Cerebellar nuclear complex (tissue), 1 donor: ENCODE results near the gene VAV2.

Experiments
- DNase-seq, 2 experiments: peaks; one replicate each; lab custom pipeline; 2025; lab: John Stamatoyannopoulos, UW

The VAV2 gene

DNA sequence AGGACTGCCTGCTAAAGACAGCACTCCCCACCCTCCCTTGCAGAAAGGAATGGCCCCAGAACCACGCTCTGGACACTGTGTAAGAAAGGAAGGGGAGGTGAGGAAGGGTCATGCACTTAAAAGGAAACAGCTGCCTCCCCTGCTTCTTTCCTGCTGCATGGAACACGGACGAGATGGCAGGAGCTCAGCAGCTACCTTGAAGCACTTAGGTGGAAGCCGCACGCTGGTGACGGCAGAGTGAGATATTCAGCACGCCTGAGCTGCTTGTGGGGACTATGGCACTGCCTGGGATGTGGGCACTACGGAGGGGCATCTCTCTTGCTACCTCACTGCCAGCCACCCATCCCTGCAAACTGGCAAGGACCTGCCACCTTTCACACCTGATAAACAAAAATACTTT is 101.5 kb downstream of the VAV2 start:
- no peak for DNase-seq

DNA sequence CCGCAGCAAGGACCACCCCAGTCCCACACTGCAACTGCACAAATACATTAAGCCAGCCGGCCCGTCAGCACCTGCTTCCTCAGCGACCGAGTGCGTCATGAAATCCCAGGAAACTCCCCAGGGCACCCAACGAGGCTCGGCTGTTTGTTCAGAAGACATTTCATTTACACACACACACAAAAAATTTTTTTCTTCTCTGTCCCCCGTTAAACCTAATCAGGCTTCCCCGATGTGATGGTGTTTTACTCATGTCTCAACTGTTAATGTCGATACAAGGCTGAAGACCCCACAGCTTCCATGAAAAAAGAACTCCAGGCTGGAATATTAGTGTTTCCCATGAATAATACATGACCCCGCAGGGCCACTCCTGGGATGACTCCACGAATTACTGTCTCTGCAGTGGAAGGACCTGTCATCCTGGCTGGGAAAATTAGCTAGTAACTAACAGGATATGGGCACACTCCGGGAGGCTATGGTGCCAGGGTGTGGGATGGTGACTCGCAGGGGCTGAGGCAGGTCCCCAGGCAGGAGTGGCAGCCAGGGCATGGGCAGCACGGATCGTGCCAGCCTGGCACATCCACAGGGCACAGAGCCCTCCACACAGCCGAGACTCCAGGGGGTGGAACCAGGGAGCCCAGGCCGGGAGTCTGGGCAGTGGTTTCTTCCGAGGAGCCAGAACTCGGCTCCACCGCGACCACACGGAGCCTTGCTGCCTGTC is 102.4 kb downstream of the VAV2 start:
- no peak for DNase-seq

GRCh38 chr9:133888809-133889491 is 103.2 kb downstream of the VAV2 start:
- DNase-seq: no peak

- DNase-seq: no peak
These were observed 103.9 kb downstream of the VAV2 start for GRCh38 chr9:133888048-133888808.

DNA sequence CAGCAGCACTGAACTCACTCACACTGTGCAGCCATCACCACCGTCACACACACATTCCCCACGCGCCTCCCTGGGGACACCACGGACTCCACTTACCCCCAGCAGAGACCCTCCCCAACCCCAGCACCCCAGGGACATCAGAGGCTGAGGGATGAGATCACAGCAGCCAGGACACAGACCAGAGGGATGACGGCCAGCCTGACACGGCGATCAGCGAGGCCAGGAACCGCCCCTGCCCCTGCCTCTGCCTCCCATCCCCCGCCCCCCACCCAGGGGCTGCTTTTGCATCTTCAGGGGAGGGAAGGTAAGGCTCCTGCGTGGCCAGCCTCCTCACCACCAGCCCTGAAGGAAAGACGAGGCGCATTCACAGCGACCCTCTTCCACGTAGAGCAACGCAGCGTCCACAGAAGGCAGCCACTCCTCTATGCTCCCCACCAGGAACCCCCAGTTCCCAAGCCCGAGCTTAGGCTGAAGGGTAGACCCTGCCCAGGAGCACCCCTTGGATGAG is 104.5 kb downstream of the VAV2 start:
- DNase-seq: no peak

GRCh38 chr9:133886563-133887501 is 105.3 kb downstream of the VAV2 start:
- DNase-seq: no peak

GRCh38 chr9:133884907-133885744 is 107.0 kb downstream of the VAV2 start:
- no peak for DNase-seq

DNA sequence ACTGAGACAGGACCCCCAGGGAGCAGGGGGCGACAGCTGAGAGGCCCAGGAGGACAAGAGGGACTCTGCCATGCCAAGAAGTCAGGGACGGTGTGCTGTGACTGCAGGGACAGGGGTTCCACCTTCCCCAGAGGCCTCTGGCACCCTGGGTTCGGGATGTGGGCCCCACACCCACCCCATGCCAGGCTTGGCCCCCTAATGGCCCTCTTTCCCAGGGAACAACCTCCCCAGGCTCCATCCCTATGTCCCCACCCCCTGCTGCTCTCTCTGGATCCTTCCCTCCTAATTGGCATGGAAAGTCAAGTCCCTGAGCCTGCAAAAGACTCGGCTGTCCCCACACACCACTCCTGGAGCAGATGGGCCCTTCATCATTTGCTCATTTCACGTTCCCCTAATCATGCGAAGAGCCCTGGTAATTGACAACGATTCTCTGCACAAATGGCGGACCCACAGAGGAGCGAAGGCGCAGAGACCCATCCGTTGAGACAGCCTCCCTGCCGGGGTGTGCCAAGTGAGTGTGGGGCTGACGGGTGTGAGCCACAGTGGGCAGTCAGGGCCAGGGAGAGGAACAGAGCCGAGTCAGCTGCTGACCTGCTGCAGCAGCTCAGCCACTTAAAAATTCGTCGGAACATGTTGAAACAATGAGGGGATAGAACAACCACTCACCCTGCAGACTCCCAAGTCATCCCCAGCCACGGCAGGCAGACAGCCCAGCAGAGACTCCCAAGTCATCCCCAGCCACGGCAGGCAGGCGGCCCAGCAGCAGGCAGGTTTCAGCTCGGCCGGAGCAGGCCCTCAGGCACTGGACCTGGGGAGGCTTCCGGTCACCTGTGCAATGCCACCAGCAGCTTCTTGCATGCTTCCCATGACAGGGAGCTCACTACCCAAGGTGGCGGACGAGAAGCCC is 109.0 kb downstream of the VAV2 start:
- DNase-seq: no peak

DNA sequence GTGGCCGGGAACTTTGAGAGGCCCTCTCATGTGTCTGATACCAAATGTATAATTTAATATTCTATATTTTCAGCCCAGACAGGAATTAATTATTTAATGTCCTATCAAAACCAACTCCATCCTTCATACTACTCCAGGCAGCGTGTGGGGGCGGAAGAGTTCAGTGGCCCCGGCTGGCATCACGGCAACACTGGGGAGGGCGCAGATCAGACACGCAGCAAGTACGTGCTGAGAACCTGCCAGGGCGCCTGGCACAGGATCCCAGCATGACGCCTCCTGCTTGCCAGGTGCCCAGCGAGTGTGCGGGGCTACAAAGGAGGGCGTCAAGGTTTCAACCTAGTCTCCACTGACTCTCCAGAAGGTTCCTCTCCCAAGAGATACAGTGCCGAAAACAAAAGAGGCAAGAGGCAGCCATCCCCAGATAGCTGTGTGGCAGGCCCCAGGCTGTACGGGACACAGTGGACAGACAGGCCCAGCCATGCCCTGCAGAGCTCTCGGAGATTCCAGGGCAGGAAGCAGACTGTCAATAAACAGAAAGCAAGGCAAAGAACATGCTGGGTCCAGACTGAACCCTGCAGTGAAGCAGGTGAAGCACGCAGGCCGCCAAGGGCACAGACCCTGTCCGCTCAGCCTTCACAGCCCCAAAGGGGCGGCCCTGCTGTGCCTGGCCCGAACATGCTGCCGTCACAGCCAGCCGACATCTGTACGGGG is 110.3 kb downstream of the VAV2 start:
- no peak for DNase-seq

DNA sequence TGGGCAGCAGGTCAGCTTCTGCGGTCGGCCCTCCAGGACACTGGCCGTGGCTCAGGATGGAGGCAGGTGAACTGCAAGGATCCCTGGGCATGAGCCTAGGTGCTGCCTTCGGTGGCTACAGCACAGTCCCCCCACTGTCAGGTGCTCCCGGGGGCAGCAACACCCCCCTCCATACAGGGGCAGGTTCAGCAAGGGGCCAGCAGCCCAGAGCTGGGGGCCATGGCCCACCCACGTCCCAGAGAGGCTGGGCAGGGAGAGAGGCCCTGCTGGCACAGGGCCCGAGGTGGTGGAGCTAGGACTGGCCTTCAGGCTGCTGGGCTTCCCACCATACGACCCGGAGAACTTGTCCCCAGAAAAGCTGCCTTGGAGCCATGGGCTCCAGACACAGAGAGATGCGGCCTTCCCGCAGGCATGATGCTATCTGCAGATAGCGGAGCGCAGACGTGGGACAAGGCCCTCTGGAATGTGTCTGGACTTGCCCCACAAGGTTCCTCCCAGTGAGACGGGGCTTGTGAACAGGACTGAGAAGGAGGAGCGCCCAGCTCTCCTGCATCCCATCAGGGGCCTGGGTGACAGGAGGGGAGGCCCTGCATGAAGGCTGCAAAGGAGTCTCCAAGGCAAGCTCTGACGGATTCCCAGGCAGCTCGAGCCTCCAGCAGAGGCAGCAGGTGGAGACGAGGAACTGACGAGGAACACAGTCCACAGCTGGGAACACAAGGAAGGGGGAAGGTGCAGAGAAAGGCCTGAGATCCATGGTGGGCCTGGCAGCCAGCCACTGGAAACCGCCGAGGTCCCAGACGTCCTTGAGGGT is 111.1 kb downstream of the VAV2 start:
- DNase-seq: no peak

- DNase-seq: no peak
These were observed 112.0 kb downstream of the VAV2 start for GRCh38 chr9:133880136-133880535.

DNA sequence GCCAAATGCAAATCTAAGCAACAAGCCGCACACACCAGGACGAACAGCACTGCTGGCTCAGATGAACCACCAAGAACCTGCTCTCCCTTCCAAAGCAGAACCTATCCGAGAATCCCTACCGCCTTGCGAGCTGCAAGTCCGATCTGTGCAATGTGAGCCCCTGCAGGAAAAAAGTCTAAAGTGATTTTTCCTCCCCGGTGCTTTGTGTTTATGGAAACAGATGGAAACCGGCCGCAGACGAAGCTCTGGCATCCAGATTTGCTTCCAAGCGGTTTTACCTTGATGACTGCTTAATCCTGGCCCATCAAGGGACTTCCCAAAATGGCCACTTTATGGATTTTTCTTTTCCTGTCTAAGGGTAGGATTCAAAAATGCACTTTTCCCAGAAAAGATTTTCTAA is 112.5 kb downstream of the VAV2 start:
- DNase-seq: no peak

DNA sequence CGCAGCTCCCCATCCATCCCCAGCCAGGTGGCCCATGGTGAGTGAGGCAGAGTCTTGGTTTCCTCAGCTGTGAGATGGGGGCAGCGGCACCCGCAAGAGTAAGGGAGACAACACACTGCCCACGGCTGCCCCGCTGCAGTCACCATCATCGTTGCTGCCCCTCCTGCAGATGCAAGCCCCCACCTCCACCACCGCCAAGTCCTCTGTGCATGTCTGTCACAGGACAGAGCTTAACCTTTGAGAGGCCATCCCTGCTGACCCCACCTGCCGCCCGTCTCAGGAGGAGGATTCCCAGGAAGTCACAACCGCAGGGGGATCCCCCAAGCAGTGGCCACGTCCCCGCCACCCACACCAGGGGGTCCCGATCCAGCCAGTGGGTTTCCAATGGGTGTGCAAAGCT is 113.7 kb downstream of the VAV2 start:
- DNase-seq: no peak

DNA sequence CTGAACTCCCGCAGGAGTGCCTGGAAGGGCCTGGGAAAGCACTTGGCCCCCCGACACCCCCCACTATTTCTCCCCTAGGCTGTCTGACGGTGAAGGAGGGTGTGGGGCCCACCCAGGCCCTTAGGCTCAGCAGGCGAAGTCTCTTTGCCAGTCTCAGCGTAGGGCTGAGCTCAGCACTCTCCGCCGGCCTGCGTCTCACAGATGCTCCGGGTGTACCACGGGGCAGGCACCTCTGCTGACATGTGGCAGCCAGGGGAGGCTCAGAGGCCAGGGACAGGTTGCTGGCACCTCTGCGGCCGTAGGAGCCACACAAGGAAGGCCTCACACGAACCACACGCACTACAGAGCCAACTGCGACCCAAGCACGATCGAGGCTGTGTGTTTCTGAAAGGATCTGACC is 114.2 kb downstream of the VAV2 start:
- DNase-seq: no peak

DNA sequence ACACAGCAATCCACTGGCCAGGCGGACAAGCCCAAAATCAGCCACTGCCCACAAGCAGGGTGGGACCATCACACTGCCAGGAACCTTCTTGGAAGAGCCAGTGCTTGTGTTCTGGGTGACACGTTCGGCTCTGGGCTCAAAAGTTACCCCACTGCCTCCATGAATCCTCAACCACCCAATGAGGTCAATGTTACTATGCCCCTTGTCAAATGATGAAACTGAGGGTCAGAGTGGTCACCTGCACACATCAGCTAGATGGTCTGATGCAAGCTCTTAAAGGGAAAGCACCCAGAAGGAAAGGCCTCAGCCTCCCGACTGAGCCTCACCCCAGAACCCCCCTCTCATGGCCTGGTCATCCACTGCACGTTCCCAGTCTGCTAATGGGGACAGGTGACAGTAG is 114.8 kb downstream of the VAV2 start:
- no peak for DNase-seq

DNA sequence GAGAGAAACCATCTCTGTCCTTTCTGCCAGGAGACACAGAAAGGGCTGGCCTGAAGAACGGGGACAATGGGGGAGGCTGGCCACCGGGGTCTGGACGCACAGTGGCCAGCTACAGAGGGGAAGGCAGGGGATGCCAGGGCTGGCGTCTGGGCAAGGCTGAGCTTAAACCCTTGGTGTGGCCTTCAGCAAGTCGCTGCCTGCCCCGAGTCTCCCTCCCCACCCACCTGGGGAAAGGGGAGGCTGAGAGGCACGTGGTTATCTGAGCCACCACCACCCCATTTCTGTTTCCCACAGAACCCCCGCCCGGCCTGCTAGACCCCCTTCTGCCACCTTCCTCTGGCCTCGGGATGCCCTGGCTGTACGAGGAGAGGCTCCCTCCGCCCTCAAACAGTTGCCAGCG is 115.3 kb downstream of the VAV2 start:
- DNase-seq: no peak

GRCh38 chr9:133876144-133876543 is 116.0 kb downstream of the VAV2 start:
- no peak for DNase-seq

- DNase-seq: no peak
These were observed 117.0 kb downstream of the VAV2 start for GRCh38 chr9:133875131-133875530.
